IMR-90 (cell line): ENCODE measurements around the gene KCTD16. TPM values are rescaled to one million over a fixed set of nuclear protein-coding genes. Genes with fewer than 3 reads are reported as not detected.

Source experiments
- ATAC-seq: fragments of 200-7000 bp; cut with Tn5 transposase; 2 replicates; pipeline ENCODE4 v1.9.1; 2020; ENCODE audit warnings: low read depth, mild to moderate bottlenecking, moderate library complexity
- BruUV-seq: library from RNA; stranded (reverse); fragments of 400-500 nt; replicated peaks from 2 replicates; lab custom pipeline; 2021; lab: Mats Ljungman, UMichigan
- CTCF ChIA-PET: fragments of 300-600 bp; formaldehyde crosslinking; extraction: SDS; loops from one replicate; lab custom pipeline; 2021; ENCODE audit warnings: antibody characterized with exemption; lab: Yijun Ruan, JAX
- POLR2A ChIA-PET: fragments of 300-600 bp; sonication (Branson Sonifier 250); formaldehyde crosslinking; loops from one replicate; lab custom pipeline; 2022; ENCODE audit warnings: antibody characterized with exemption; ENCODE audit not compliant: unreplicated experiment; lab: Charles Lee
- DNase-seq: peaks from one replicate; pipeline ENCODE4 v3.0.0; 2013
- H2AFZ ChIP-seq: replicated peaks from 2 replicates; pipeline ENCODE3; 2013; ENCODE audit warnings: low read length, mild to moderate bottlenecking; ENCODE audit not compliant: poor library complexity
- H2AK5ac ChIP-seq: 2 replicates; pipeline ENCODE4 v1.6.1; 2013; ENCODE audit warnings: low read depth, low read length, inconsistent platforms
- H2AK9ac ChIP-seq: replicated peaks from 2 replicates; pipeline ENCODE3; 2013; ENCODE audit warnings: mild to moderate bottlenecking, low read depth, low read length, moderate library complexity; ENCODE audit not compliant: poor library complexity
- H2BK120ac ChIP-seq: 2 replicates; pipeline ENCODE4 v1.6.1; 2013; ENCODE audit warnings: low read depth, low read length, inconsistent platforms
- H2BK15ac ChIP-seq: 3 replicates; pipeline ENCODE4 v1.6.1; 2013; ENCODE audit warnings: low read depth, low read length, inconsistent platforms
- H2BK20ac ChIP-seq: 2 replicates; pipeline ENCODE4 v1.6.1; 2013; ENCODE audit warnings: low read depth, mild to moderate bottlenecking, inconsistent platforms, low read length, moderate library complexity
- H2BK5ac ChIP-seq: 2 replicates; pipeline ENCODE4 v1.6.1; 2013; ENCODE audit warnings: mild to moderate bottlenecking, low read depth, low read length, inconsistent platforms; ENCODE audit not compliant: poor library complexity, severe bottlenecking
- H3K14ac ChIP-seq: replicated peaks from 2 replicates; pipeline ENCODE4 v1.6.1; 2013; ENCODE audit warnings: low read depth, low read length, inconsistent platforms
- H3K18ac ChIP-seq: 2 replicates; pipeline ENCODE4 v1.6.1; 2013; ENCODE audit warnings: low read depth, low read length, control low read depth
- H3K23ac ChIP-seq: 2 replicates; pipeline ENCODE4 v1.6.1; 2013; ENCODE audit warnings: low read depth, low read length, inconsistent platforms
- H3K27ac ChIP-seq: 2 replicates; pipeline ENCODE4 v1.5.1; 2013; ENCODE audit warnings: mild to moderate bottlenecking, control low read depth, low read length; ENCODE audit not compliant: insufficient read depth
- H3K27me3 ChIP-seq: 2 replicates; pipeline ENCODE4 v1.6.1; 2013; ENCODE audit warnings: low read length; ENCODE audit not compliant: control insufficient read depth, insufficient read depth
- H3K36me3 ChIP-seq: 2 replicates; pipeline ENCODE4 v1.6.1; 2013; ENCODE audit warnings: low read length, mixed read lengths; ENCODE audit not compliant: control insufficient read depth, insufficient read depth
- H3K4ac ChIP-seq: 2 replicates; pipeline ENCODE4 v1.6.1; 2013; ENCODE audit warnings: low read depth, low read length, inconsistent platforms
- H3K4me1 ChIP-seq: 2 replicates; pipeline ENCODE4 v1.6.1; 2013; ENCODE audit warnings: low read length, mixed read lengths; ENCODE audit not compliant: control insufficient read depth, insufficient read depth
- H3K4me2 ChIP-seq: 2 replicates; pipeline ENCODE4 v1.6.1; 2013; ENCODE audit warnings: low read depth, mild to moderate bottlenecking, control low read depth, low read length, moderate library complexity
- H3K4me3 ChIP-seq: 2 replicates; pipeline ENCODE4 v1.5.1; 2013; ENCODE audit warnings: low read depth, mild to moderate bottlenecking, control low read depth, low read length, moderate library complexity; ENCODE audit not compliant: insufficient read depth
- H3K56ac ChIP-seq: 2 replicates; pipeline ENCODE4 v1.6.1; 2013; ENCODE audit warnings: low read length, inconsistent platforms; ENCODE audit not compliant: insufficient read depth; ENCODE audit errors: extremely low read depth
- H3K79me1 ChIP-seq, 2 experiments: 2 replicates each; pipeline ENCODE4 v1.6.1; 2013; ENCODE audit warnings: low read length in 2 of 2, inconsistent platforms in 1 of 2, low read depth in 1 of 2
- H3K9ac ChIP-seq: 2 replicates; pipeline ENCODE4 v1.6.1; 2013; ENCODE audit warnings: low read depth, low read length, control low read depth
- H3K9me1 ChIP-seq: 2 replicates; pipeline ENCODE4 v1.6.1; 2013; ENCODE audit warnings: low read length, inconsistent platforms; ENCODE audit not compliant: insufficient read depth
- H3K9me3 ChIP-seq: 2 replicates; pipeline ENCODE4 v1.6.1; 2013; ENCODE audit warnings: low read length; ENCODE audit not compliant: control insufficient read depth, insufficient read depth
- H4K20me1 ChIP-seq: 2 replicates; pipeline ENCODE4 v1.6.1; 2013; ENCODE audit warnings: low read length, inconsistent platforms; ENCODE audit not compliant: insufficient read depth
- H4K5ac ChIP-seq: 2 replicates; pipeline ENCODE4 v1.6.1; 2013; ENCODE audit warnings: mild to moderate bottlenecking, low read depth, low read length, control low read depth
- H4K8ac ChIP-seq, 2 experiments: 2 replicates each; pipeline ENCODE4 v1.6.1; 2013; ENCODE audit warnings: low read depth in 2 of 2, low read length in 2 of 2, control low read depth in 1 of 2, inconsistent platforms in 1 of 2
- H4K91ac ChIP-seq: 2 replicates; pipeline ENCODE4 v1.6.1; 2013; ENCODE audit warnings: low read depth, low read length, inconsistent platforms; ENCODE audit not compliant: insufficient read depth
- BHLHE40 ChIP-seq: fragments of 150-350 bp; IDR thresholded peaks from 2 replicates; pipeline ENCODE4 v1.6.1; 2016; ENCODE audit warnings: mild to moderate bottlenecking, low read depth, low read length
- CEBPB ChIP-seq: IDR thresholded peaks from 2 replicates; pipeline ENCODE4 v1.6.1; 2012; ENCODE audit warnings: low read depth, low read length, improper control_type of control experiment
- CHD1 ChIP-seq: IDR thresholded peaks from 2 replicates; pipeline ENCODE4 v1.6.1; 2012; ENCODE audit warnings: low read depth, low read length, improper control_type of control experiment
- CTCF ChIP-seq: conservative IDR thresholded peaks from 2 replicates; pipeline ENCODE4 v1.5.1; 2012; ENCODE audit warnings: mild to moderate bottlenecking, low read depth, low read length, improper control_type of control experiment
- ELK1 ChIP-seq: fragments of 150-350 bp; IDR thresholded peaks from 2 replicates; pipeline ENCODE4 v1.6.1; 2016; ENCODE audit warnings: low read depth, mild to moderate bottlenecking, low read length, moderate library complexity, borderline replicate concordance
- FOS ChIP-seq: fragments of 150-350 bp; IDR thresholded peaks from 2 replicates; pipeline ENCODE4 v1.6.1; 2016; ENCODE audit warnings: low read depth, low read length
- MAFK ChIP-seq: IDR thresholded peaks from 2 replicates; pipeline ENCODE4 v1.6.1; 2012; ENCODE audit warnings: low read depth, low read length, improper control_type of control experiment
- MAZ ChIP-seq: IDR thresholded peaks from 2 replicates; pipeline ENCODE4 v1.6.1; 2012; ENCODE audit warnings: low read depth, mild to moderate bottlenecking, low read length, improper control_type of control experiment, moderate library complexity, borderline replicate concordance
- MXI1 ChIP-seq: IDR thresholded peaks from 2 replicates; pipeline ENCODE4 v1.6.1; 2012; ENCODE audit warnings: low read depth, mild to moderate bottlenecking, low read length, moderate library complexity, borderline replicate concordance
- NFE2L2 ChIP-seq: fragments of 150-350 bp; IDR thresholded peaks from 2 replicates; pipeline ENCODE4 v1.6.1; 2016; ENCODE audit warnings: low read depth, mild to moderate bottlenecking, low read length
- POLR2A ChIP-seq: IDR thresholded peaks from 2 replicates; pipeline ENCODE4 v1.6.1; 2012; ENCODE audit warnings: mild to moderate bottlenecking, low read depth, low read length
- RAD21 ChIP-seq: IDR thresholded peaks from 2 replicates; pipeline ENCODE4 v1.6.1; 2012; ENCODE audit warnings: low read length, improper control_type of control experiment
- RCOR1 ChIP-seq: IDR thresholded peaks from 2 replicates; pipeline ENCODE4 v1.6.1; 2012; ENCODE audit warnings: mild to moderate bottlenecking, low read length, improper control_type of control experiment; ENCODE audit not compliant: insufficient replicate concordance
- RFX5 ChIP-seq: IDR thresholded peaks from 2 replicates; pipeline ENCODE4 v1.8.0; 2012; ENCODE audit warnings: low read depth, mild to moderate bottlenecking, low read length, moderate library complexity
- SMC3 ChIP-seq: fragments of 150-350 bp; IDR thresholded peaks from 2 replicates; pipeline ENCODE4 v1.6.1; 2016; ENCODE audit warnings: low read depth, mild to moderate bottlenecking, antibody characterized with exemption, low read length, moderate library complexity
- USF2 ChIP-seq: fragments of 150-350 bp; IDR thresholded peaks from 2 replicates; pipeline ENCODE4 v1.6.1; 2017; ENCODE audit warnings: mild to moderate bottlenecking, antibody characterized with exemption, low read length, low read depth
- WGBS, 2 experiments: methylation state at CpG; one replicate each; pipeline versions ENCODE4 v1.1.5 to v1.1.7; 2013; ENCODE audit warnings: missing lambda C conversion rate in 2 of 2; ENCODE audit not compliant: insufficient read length in 1 of 2; ENCODE audit errors: extremely low coverage in 2 of 2; 5-methylcytosine and 5-hydroxymethylcytosine counted together
- dilution Hi-C: fragments of 300-500 bp; cut with HindIII; formaldehyde crosslinking; loops from one replicate; pipeline ENCODE4 v1.14.3; 2018; ENCODE audit warnings: low sequenced_read_pairs; ENCODE audit not compliant: unreplicated experiment
- in situ Hi-C: fragments of 300-500 bp; cut with MboI; formaldehyde crosslinking; loops from 3 replicates; pipeline ENCODE4 v1.14.3; 2019; ENCODE audit warnings: low sequenced_read_pairs, inconsistent platforms, mixed read lengths
- intact Hi-C: fragments of 100-400 bp; cut with micrococcal nuclease; formaldehyde crosslinking; loops from 2 replicates; pipeline ENCODE4 v1.10.0; 2022
- polyA plus RNA-seq, 3 experiments: library from polyadenylated mRNA; depleted of rRNA; stranded (reverse); fragments of >200 nt; gene quantifications; 2 replicates each; pipeline ENCODE4 v1.2.3, GENCODE V29; 2012; ENCODE audit warnings: low replicate concordance in 1 of 3
- total RNA-seq: library from RNA; depleted of rRNA; stranded (reverse); fragments of >200 nt; gene quantifications from 2 replicates; pipeline ENCODE4 v1.2.3, GENCODE V29; 2012

Gene KCTD16
- total and polyA plus RNA-seq, 2 of the 4 experiments (the other 2 are of a cell fraction), result 0.43 to 1.1 TPM

- Histone ChIP-seq H3K56ac (no peak overlapping the region), H3K4ac (no peak overlapping the region)
Measured at GRCh38 chr5:144284931-144285502, 114.3 kb downstream of the KCTD16 start.

More at GRCh38 chr5:144284931-144285502, 114.3 kb downstream of the KCTD16 start:
- Histone ChIP-seq H3K9me1 (no peaks in the 10 kb centered on the region), H3K36me3 (no peaks in the 10 kb centered on the region), H2BK20ac (no peak overlapping the region), H2BK120ac (no peak overlapping the region), H4K5ac (no peak overlapping the region), H2BK5ac (no peak overlapping the region), H2AK9ac (no peak overlapping the region), H2BK15ac (no peak overlapping the region), H3K14ac (no peak overlapping the region), H3K18ac (no peak overlapping the region), H3K4me2 (no peak overlapping the region), H3K23ac (no peak overlapping the region), H3K9me3 (no peaks in the 10 kb centered on the region), H3K4me1 (no peaks in the 10 kb centered on the region), H3K9ac (no peak overlapping the region), H3K27ac (no peak overlapping the region), H3K27me3 (no peaks in the 10 kb centered on the region), H3K79me1 (no peaks in the 10 kb centered on the region), H4K8ac (no peak overlapping the region), H3K4me3 (no peak overlapping the region), H2AK5ac (no peak overlapping the region), H4K20me1 (no peaks in the 10 kb centered on the region), H2AFZ (no peak overlapping the region), H4K91ac (no peak overlapping the region)
- intact Hi-C loops (no loop called here), dilution Hi-C loops (no loop called here), in situ Hi-C loops (no loop called here)
- TF ChIP-seq MXI1 (no peak), BHLHE40 (no peak), FOS (no peak), SMC3 (no peak), POLR2A (no peak), NFE2L2 (no peak), ELK1 (no peak), MAFK (no peak), RCOR1 (no peak), CHD1 (no peak), CTCF (no peak), MAZ (no peak), USF2 (no peak), RAD21 (no peak), RFX5 (no peak), CEBPB (no peak)
- ChIA-PET CTCF (interaction anchor here (1.0 kb wide), 1 partner anchor 23 kb away, joined by 3 read pairs; no protein-coding TSS in a partner anchor), POLR2A (no interaction called here)
- BruUV-seq, result no TSS peak
- ATAC-seq, result no peak
- DNase-seq, result peak; percentile 4
- no CpG with 5 or more reads among the region's 2 CpGs for WGBS, 2 experiments
